ENCODE data around the gene MEA1.
A peak's percentile ranks its signal among the peaks of the same experiment; 100 is the strongest.

The MEA1 gene

GRCh38 chr6:43013843-43014433 lies at the start of gene MEA1, which contains the start of gene KLHDC3:
TSS of gene MEA1 (minus strand) at chr6:43013946. CDS start at chr6:43013813, 133 bp downstream.
TSS of gene KLHDC3 (plus strand) at chr6:43014249. CDS start at chr6:43017193, 2,944 bp downstream.
- DNase-seq (ENCODE audit: low read depth): peak; percentile 99
- peak within 1 kb of the TSS; percentile 93 for H3K4me3 ChIP-seq (ENCODE audit: low read depth, low read length)

GRCh38 chr6:43062818-43063217 lies 49.1 kb upstream of the MEA1 start:
- no peak overlapping the region for H3K4me3 ChIP-seq (ENCODE audit: low read depth, low read length)
- no peak for DNase-seq (ENCODE audit: low read depth)

DNA sequence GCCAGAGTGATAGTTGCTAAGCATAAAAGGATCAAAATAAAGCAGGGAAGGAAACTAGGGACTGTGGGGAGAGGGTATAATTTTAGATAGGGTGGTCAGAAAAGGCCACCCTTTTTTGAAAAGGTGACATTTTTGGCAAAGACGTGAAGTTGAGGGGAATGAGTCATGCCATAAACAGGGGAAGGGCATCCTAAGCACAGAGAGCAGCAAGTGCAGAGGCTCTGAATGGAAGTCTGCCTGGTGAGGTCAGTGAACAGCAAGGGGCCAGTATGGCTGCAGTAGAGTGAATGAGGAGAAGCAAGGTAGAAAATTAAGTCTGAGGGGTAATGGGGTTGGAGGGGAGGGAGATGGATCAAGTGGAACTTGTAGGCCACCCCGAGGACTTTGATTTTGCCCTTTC lies 48.1 kb upstream of the MEA1 start:
- no peak overlapping the region for H3K4me3 ChIP-seq (ENCODE audit: low read depth, low read length)
- no peak for DNase-seq (ENCODE audit: low read depth)

- H3K4me3 ChIP-seq (ENCODE audit: low read depth, low read length): no peak overlapping the region
- no peak for DNase-seq (ENCODE audit: low read depth)
These were observed 47.2 kb upstream of the MEA1 start for GRCh38 chr6:43060755-43061633.

DNA sequence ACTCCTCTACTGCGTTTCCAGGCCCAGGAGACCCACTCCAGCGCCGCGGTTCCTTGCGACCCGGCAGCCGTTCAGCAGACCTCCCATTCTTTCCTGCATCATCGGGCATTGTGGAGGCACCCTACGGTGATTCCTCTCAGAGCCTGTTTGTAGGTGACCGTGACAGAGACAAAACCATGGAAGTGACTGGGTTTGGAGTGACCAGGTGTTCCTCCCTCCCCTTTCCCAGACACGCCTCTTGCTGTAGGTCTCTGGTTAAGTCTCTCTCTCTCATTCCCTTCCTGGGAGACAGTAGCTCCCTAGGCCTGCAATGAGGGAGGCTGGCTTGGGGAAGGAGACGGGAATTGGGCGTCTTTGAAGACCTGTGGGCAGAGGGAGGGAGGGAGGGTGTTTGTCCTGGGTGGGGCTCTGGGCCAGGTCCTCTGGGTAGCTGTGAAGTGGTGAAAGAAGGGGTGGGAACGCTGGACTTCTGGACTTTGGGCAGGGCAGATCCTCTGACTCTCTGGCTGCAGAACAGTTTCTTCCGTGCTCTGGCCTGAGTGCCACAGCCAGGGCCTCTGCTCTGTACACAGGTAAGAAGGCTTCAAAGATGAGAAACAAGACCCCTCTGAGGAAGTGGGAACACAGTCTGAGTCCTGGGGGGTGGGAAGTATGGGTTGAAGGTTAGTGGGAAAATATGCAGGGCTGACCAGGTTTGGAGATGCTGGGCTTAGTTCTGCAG lies 46.4 kb upstream of the MEA1 start:
- H3K4me3 ChIP-seq (ENCODE audit: low read depth, low read length): peak overlapping the region; percentile 100
- DNase-seq (ENCODE audit: low read depth): no peak

DNA sequence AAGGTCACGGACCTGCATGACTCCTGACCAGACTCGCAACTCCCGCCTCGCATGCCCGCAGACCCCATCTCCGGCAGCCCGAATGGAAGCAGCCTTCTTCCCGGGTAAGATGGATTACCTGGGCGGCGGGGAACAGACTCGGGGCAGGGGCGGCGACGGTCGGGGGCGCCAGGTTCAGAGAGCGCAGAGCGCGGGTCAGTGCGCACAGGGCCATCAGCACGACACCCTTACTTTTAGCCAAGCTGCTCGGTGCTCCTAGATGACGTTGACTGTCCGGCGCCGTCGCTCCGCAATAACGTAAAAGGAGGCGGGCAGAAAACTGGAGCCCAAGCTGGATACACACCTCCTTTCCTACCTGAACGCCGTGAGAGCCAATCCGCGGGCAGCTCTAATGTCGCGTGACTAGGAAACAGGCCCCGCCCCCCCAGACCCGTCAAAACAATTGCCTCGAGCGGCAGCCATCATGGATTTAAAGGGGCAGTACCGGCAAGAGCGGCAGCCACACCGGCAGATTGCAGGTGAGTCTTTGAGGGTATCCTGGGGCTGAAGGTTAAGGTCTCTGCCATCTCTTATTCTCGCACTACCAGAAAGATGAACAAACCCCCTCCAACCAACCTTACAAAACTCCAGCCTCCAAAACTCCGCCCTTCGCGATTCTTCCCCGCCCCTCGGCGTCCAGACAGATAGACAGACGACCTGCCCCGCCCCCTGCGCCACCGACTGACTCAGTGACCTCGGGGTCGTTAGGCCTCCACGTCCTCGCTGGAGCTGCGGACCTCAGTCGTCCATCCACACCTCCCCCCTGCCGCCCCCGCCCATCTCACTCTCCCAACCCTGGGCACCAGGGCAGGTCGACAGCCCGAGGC lies 45.7 kb upstream of the MEA1 start, which contains the start of the genes KLC4 and MRPL2:
Gene KLC4 (plus strand): TSS at position 464 of the 866 bp plus-strand sequence. CDS start 1,705 bp downstream, outside the sequence.
Gene MRPL2 (minus strand): TSS at position 267 of the 866 bp plus-strand sequence. CDS start 53 bp downstream, at position 214.
- H3K4me3 ChIP-seq (ENCODE audit: low read depth, low read length): peak within 1 kb of the TSS; percentile 100
- DNase-seq (ENCODE audit: low read depth): peak; percentile 94

DNA sequence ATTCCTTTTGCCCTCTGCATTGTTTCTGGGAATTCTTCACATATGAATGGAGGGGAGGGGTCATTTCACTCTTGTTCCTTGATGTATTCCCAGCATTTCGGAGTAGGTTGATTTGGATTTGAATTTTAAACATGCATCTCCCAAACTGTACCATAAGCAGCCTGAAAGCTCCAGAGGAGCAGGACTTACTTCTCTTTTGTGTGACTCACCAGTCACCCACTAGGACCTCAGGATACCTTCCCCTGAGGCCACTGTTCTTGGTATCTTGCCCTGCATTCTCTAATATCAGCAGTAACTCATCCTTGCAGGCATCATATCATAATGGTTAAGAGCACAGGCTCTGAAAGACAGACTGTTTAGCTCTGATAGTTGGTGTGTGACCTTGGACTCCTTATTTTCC lies 44.8 kb upstream of the MEA1 start:
- H3K4me3 ChIP-seq (ENCODE audit: low read depth, low read length): peak overlapping the region; percentile 100
- DNase-seq (ENCODE audit: low read depth): no peak

DNA sequence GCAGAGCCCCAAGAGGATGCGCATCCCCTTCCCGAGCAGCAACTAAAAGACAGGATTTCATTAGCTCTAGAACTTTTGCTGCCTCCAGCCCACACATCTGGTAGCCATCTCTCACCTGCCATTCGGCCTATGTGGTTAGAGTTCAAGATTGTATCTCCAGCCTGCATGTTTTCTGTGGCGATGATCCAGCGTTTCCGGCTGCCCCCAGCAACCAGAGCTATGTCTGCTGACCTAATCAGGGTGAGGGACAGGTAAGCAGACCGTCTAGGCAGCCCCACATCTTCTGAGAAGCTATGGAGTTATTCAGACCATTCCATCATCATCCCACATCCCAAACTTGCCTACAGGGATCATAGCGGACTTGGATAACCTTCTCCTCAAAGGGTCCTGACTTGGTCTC lies 42.2 kb upstream of the MEA1 start:
- no peak overlapping the region for H3K4me3 ChIP-seq (ENCODE audit: low read depth, low read length)
- DNase-seq (ENCODE audit: low read depth): no peak

- H3K4me3 ChIP-seq (ENCODE audit: low read depth, low read length): peak overlapping the region; percentile 91
- no peak for DNase-seq (ENCODE audit: low read depth)
These were observed 40.6 kb upstream of the MEA1 start for GRCh38 chr6:43054206-43054943.

DNA sequence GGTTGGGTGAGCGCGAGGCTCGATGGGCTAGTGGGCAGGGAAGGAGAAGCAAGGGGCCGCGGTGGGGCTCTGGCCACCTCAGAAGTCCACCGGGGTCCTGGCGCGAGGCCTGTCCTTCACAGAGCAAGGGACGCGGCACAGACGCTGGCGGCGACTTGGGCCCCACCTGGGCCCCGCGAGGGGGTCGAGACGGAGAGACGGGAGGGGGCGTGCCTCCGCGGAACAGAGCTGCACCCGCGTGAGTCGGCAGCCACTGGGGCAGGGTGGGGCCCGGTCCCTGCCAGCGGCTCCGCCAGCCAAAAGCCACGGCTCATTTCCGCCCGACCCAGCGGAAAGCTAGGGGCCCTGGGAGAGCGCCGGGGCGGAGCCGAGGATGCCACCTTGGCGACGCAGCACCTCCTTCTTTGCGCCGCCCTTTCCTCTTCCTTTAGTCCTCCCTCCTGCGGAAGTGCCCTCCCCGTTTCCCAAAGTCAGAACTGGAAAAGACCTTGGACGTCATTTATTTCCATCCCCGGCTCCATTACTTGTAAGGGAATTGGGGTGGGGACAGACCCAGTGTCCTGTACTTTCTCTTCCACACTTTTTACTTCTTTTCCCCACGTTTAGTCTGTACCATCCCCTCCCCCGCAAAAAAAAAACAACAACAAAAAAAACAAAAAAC lies 39.9 kb upstream of the MEA1 start, which contains the start of gene CUL7:
Gene CUL7 (minus strand): TSS at position 307 of the 661 bp plus-strand sequence. CDS start 1,063 bp downstream, outside the sequence.
- peak; percentile 84 for DNase-seq (ENCODE audit: low read depth)
- H3K4me3 ChIP-seq (ENCODE audit: low read depth, low read length): peak within 1 kb of the TSS; percentile 91

GRCh38 chr6:43052842-43053544 lies 39.2 kb upstream of the MEA1 start:
- no peak for DNase-seq (ENCODE audit: low read depth)
- H3K4me3 ChIP-seq (ENCODE audit: low read depth, low read length): peak overlapping the region; percentile 91

DNA sequence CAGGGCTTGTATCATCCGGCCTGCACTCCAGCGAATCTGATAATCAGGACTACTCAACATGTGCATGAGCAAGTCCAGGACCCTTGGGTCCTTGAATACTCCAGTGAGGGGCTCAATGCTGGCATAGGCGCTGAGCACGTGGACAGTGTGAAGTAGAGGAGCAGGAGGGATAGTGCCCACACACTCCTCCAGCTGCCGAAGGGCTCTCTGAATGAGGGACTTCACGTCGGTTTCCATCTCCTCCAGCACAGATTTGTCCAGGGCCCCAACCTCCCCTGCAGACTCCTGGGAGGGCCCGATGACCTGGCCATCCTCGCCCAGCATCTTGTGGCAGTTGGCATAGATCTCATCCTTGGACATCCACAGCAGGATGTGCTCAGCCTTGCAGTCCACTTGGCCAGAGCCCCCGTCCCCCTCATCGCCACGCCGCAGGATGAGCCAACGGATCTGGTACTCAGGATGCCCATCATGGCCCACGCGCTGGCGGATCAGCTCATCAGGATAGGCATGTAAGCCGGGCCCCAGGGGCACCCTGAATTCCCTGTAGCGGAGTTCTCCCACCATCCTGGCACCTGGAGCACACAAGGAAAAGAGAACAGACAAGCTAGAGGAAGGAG lies 38.6 kb upstream of the MEA1 start:
- H3K4me3 ChIP-seq (ENCODE audit: low read depth, low read length): peak overlapping the region; percentile 91
- no peak for DNase-seq (ENCODE audit: low read depth)

- DNase-seq (ENCODE audit: low read depth): no peak
- no peak overlapping the region for H3K4me3 ChIP-seq (ENCODE audit: low read depth, low read length)
These were observed 37.2 kb upstream of the MEA1 start for GRCh38 chr6:43050981-43051380.

DNA sequence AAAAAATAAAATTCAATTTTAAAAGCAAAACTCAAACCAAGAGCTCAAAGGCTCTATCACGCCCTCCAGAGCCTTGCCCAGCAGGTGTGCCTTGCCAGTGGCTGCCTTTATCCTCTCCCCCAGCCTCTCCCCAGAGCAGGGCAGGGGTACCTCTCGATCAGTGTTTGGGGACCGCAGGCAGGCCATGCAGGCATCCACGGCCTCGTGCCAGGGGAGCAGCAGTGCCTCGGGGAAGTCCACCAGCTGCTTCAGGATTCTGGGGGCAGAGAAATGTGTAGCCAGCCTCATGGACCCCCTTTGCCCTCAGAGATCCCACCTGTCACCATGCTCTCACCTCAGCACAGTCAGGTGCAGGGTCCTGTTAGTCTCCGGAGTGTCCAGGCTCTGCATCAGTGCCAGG lies 34.3 kb upstream of the MEA1 start:
- no peak for DNase-seq (ENCODE audit: low read depth)
- H3K4me3 ChIP-seq (ENCODE audit: low read depth, low read length): no peak overlapping the region

GRCh38 chr6:43045371-43045930 lies 31.7 kb upstream of the MEA1 start:
- no peak for DNase-seq (ENCODE audit: low read depth)
- H3K4me3 ChIP-seq (ENCODE audit: low read depth, low read length): no peak overlapping the region

DNA sequence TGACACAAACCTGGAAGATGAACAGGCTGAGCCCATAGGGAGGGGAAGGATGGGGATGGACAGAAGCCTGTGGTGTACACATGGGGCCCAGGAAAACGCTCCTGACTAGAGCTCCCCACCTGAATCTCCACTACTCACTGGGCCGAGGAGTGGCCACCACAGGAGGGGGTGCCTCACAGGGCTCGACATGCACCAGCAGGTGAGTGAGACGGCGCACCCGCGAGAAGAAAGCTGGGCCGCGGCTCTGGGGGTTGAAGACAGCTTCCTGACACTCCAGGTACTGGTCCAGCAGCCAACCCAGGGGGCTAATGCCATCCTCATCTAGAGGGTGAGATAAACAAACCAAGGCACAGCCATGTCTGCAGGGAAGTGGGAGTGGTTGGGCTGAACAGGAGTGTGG lies 29.6 kb upstream of the MEA1 start:
- no peak overlapping the region for H3K4me3 ChIP-seq (ENCODE audit: low read depth, low read length)
- DNase-seq (ENCODE audit: low read depth): no peak
